Tibial nerve (tissue), 4 donors: Measurements from ENCODE around the gene SH3YL1.

Experiments
- EP300 ChIP-seq, 2 donors: sonication (generic); formaldehyde crosslinking; IDR thresholded peaks; one replicate each; pipeline ENCODE4 v1.6.1; 2017; ENCODE audit warnings: antibody characterized with exemption in 2 of 2, mild to moderate bottlenecking in 1 of 2
- POLR2A ChIP-seq, 2 donors: fragments of 450-650 bp; IDR thresholded peaks; one replicate each; pipeline ENCODE4 v1.6.1; 2017; ENCODE audit warnings: antibody characterized with exemption in 2 of 2, mild to moderate bottlenecking in 2 of 2, moderate library complexity in 2 of 2
- TF ChIP-seq, protein P1 (sequence below), 5 experiments: fragments of 200-600 bp in 3 of 5; fragments of 450-650 bp in 2 of 5; sonication (generic) in 3 of 5; IDR thresholded peaks; one replicate each; pipeline ENCODE4 v1.5.1; 2016 to 2019; ENCODE audit warnings: antibody characterized with exemption in 5 of 5, mild to moderate bottlenecking in 3 of 5, moderate library complexity in 2 of 5

DNA sequence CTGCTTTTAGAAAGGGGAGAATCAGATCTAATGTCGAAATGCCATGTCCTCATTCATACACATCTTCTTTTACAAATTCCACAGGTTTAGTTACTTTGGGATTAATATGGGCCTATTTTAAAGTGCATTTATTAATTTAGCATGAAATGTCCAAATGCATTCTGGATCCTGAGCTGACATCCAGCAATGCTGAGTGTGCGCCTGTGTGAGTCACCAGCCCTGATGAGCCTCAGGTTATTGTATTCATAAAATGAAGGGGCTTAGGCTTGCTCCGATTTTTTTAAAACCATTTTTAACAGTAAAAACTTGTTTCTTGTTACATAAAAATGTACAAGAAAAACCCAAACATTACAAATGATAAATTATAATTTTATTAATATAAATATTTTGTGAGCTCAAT, 94.1 kb downstream of the SH3YL1 start:
- TF ChIP-seq POLR2A (IDR thresholded peaks at IDR 0.05) (no peak), EP300 (IDR thresholded peaks at IDR 0.05) (no peak)
- TF ChIP-seq, protein P1, sequence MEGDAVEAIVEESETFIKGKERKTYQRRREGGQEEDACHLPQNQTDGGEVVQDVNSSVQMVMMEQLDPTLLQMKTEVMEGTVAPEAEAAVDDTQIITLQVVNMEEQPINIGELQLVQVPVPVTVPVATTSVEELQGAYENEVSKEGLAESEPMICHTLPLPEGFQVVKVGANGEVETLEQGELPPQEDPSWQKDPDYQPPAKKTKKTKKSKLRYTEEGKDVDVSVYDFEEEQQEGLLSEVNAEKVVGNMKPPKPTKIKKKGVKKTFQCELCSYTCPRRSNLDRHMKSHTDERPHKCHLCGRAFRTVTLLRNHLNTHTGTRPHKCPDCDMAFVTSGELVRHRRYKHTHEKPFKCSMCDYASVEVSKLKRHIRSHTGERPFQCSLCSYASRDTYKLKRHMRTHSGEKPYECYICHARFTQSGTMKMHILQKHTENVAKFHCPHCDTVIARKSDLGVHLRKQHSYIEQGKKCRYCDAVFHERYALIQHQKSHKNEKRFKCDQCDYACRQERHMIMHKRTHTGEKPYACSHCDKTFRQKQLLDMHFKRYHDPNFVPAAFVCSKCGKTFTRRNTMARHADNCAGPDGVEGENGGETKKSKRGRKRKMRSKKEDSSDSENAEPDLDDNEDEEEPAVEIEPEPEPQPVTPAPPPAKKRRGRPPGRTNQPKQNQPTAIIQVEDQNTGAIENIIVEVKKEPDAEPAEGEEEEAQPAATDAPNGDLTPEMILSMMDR (IDR thresholded peaks at IDR 0.05): no peak
